ENCODE measurements around the gene CBX1. TPM values are rescaled to one million over a fixed set of nuclear protein-coding genes. Genes with fewer than 3 reads are reported as not detected.

CBX1 gene
- total and polyA plus RNA-seq, 2 donors (not counting 3 experiments of a cell fraction or from before 2014, with no cell fraction given): 20.4 to 95.2 TPM

DNA sequence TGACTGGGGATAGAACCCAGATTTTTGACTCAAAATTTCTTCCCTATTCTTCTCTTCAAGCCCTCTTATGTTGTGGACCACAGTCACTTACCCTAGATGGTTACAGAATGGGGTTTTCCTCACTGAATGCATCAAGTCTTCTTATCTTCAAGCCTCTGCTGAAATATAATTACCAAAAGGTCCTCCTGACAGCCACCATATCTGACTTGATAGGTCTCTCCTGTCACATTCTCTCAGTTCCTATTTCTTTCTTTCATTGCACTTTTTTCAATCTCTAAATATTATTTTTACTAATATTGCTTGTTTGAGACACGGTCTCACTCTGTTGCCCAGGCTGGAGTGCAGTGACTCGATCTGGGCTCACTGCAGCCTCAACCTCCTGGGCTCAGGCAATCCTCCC is 62.6 kb downstream of the CBX1 start:
- Histone ChIP-seq H3K36me3 (ENCODE audit: control insufficient read depth in 2 of 2, extremely low read depth in 1 of 2, insufficient read depth in 2 of 2, low read length in 2 of 2) (no peaks in the 10 kb centered on the region), H3K9ac (replicated peaks; ENCODE audit: extremely low read depth, insufficient read depth, low read length) (no peak overlapping the region), H4K20me1 (replicated peaks; ENCODE audit: control insufficient read depth, extremely low read depth, insufficient read depth, low read length) (no peaks in the 10 kb centered on the region), H3K4me1 (ENCODE audit: control insufficient read depth, extremely low read depth, insufficient read depth, low read length) (peaks cover 7% of the 10 kb centered on the region), H3K4me2 (ENCODE audit: insufficient read depth, low read length) (no peak overlapping the region), H3K9me1 (replicated peaks; ENCODE audit: control insufficient read depth, extremely low read depth, insufficient read depth, low read length) (no peaks in the 10 kb centered on the region), H3K9me3 (replicated peaks; ENCODE audit: control insufficient read depth, insufficient read depth, low read length) (no peaks in the 10 kb centered on the region), H2AFZ (ENCODE audit: low read depth, low read length) (no peak overlapping the region), H3K4me3 (replicated peaks in 1 of 3; ENCODE audit: insufficient read depth in 1 of 3, low read depth in 1 of 3, low read length in 3 of 3) (no peak overlapping the region), H3K27me3 (ENCODE audit: control insufficient read depth in 2 of 2, insufficient read depth in 2 of 2, low read length in 2 of 2) (no peaks in the 10 kb centered on the region), H3K79me2 (ENCODE audit: control insufficient read depth, insufficient read depth, low read length) (no peaks in the 10 kb centered on the region), H3K27ac (ENCODE audit: insufficient read depth, low read depth, low read length) (no peak overlapping the region)
- POLR2A ChIA-PET: no interaction called here
- TF ChIP-seq JUN (IDR thresholded peaks at IDR 0.05; ENCODE audit: borderline replicate concordance, insufficient read depth, insufficient read length, low read depth): no peak
- TF ChIP-seq GATA2 (IDR thresholded peaks at IDR 0.05; ENCODE audit: insufficient read depth, insufficient read length, low read depth, low read length): no peak
- TF ChIP-seq FOS (IDR thresholded peaks at IDR 0.05; ENCODE audit: borderline replicate concordance, insufficient read depth, low read length): no peak
- no peak for TF ChIP-seq MYC (IDR thresholded peaks at IDR 0.05; ENCODE audit: low read depth, low read length)
- TF ChIP-seq EZH2 (IDR thresholded peaks at IDR 0.05; ENCODE audit: borderline replicate concordance, low read depth, low read length, severe bottlenecking): no peak
- BruUV-seq (replicated peaks): no TSS peak
- FAIRE-seq (no peak), DNase-seq (ENCODE audit: low read depth, low spot score) (no peak)
- intact Hi-C loops (cut with micrococcal nuclease): no loop called here
- CTCF ChIA-PET: interaction anchor here (0.9 kb wide), 1 partner anchor 12 kb away, joined by 3 read pairs; no protein-coding TSS in a partner anchor
- dilution Hi-C loops (cut with MboI; ENCODE audit: extremely low pct_ligation_motif_present, low sequenced_read_pairs): no loop called here

DNA sequence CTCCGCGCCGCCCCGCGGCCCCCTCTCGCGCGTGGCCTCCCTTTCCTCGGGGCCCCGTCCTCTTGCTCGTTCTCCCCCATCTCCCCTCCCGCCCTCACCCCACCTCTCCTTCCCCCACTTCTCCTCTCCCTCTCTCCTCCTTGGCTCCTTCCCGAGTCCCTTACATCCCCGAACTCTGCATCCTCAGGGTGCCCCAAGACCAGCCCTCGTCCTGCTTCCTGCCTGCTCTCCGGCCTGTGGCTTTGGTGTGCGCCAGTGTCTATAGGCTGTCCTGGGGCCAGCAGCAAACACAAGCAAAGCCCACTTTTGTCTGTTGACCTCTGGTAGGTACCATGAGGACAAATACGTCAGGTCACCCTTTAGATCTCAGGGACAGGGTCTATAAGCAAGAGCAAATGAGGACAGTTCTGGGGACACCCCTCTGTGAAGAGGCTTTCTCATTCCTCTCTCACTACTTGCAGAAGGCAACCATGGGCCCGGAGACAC is 63.4 kb downstream of the CBX1 start:
- no peaks in the 10 kb centered on the region for H3K27me3 ChIP-seq (ENCODE audit: control insufficient read depth in 2 of 2, insufficient read depth in 2 of 2, low read length in 2 of 2)
- intact Hi-C loops (cut with micrococcal nuclease) (loop anchor here (1.0 kb wide), 1 partner anchor 12 kb away; no protein-coding TSS in a partner anchor), dilution Hi-C loops (cut with MboI; ENCODE audit: extremely low pct_ligation_motif_present, low sequenced_read_pairs) (no loop called here)
- FAIRE-seq: no peak
- POLR2A ChIA-PET: interaction anchor here (1.7 kb wide), 1 partner anchor 11 kb away, joined by 4 read pairs; the partner anchor contains the start of gene NFE2L1
- H3K4me3 ChIP-seq (replicated peaks in 1 of 3; ENCODE audit: insufficient read depth in 1 of 3, low read depth in 1 of 3, low read length in 3 of 3): peak overlapping the region in 1 of 3 experiments; percentile 29
- H3K36me3 ChIP-seq (ENCODE audit: control insufficient read depth in 2 of 2, extremely low read depth in 1 of 2, insufficient read depth in 2 of 2, low read length in 2 of 2): no peaks in the 10 kb centered on the region
- peaks cover 7% of the 10 kb centered on the region for H3K4me1 ChIP-seq (ENCODE audit: control insufficient read depth, extremely low read depth, insufficient read depth, low read length)
- TF ChIP-seq GATA2 (IDR thresholded peaks at IDR 0.05; ENCODE audit: insufficient read depth, insufficient read length, low read depth, low read length) (no peak), FOS (IDR thresholded peaks at IDR 0.05; ENCODE audit: borderline replicate concordance, insufficient read depth, low read length) (no peak), JUN (IDR thresholded peaks at IDR 0.05; ENCODE audit: borderline replicate concordance, insufficient read depth, insufficient read length, low read depth) (no peak), MYC (IDR thresholded peaks at IDR 0.05; ENCODE audit: low read depth, low read length) (no peak), EZH2 (IDR thresholded peaks at IDR 0.05; ENCODE audit: borderline replicate concordance, low read depth, low read length, severe bottlenecking) (no peak), POLR2AphosphoS5 (IDR thresholded peaks at IDR 0.05; ENCODE audit: insufficient read depth, low read depth, low read length) (no peak)
- TF ChIP-seq, protein P1, sequence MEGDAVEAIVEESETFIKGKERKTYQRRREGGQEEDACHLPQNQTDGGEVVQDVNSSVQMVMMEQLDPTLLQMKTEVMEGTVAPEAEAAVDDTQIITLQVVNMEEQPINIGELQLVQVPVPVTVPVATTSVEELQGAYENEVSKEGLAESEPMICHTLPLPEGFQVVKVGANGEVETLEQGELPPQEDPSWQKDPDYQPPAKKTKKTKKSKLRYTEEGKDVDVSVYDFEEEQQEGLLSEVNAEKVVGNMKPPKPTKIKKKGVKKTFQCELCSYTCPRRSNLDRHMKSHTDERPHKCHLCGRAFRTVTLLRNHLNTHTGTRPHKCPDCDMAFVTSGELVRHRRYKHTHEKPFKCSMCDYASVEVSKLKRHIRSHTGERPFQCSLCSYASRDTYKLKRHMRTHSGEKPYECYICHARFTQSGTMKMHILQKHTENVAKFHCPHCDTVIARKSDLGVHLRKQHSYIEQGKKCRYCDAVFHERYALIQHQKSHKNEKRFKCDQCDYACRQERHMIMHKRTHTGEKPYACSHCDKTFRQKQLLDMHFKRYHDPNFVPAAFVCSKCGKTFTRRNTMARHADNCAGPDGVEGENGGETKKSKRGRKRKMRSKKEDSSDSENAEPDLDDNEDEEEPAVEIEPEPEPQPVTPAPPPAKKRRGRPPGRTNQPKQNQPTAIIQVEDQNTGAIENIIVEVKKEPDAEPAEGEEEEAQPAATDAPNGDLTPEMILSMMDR (IDR thresholded peaks at IDR 0.05; ENCODE audit: extremely low read depth in 1 of 2, insufficient read depth in 1 of 2, low read depth in 1 of 2, low read length in 2 of 2): no peak
- no peaks in the 10 kb centered on the region for H3K79me2 ChIP-seq (ENCODE audit: control insufficient read depth, insufficient read depth, low read length)
- BruUV-seq (replicated peaks): no TSS peak
- H3K9me1 ChIP-seq (replicated peaks; ENCODE audit: control insufficient read depth, extremely low read depth, insufficient read depth, low read length): no peaks in the 10 kb centered on the region
- no peak overlapping the region for H3K4me2 ChIP-seq (ENCODE audit: insufficient read depth, low read length)
- peak; percentile 13 for DNase-seq (ENCODE audit: low read depth, low spot score)
- H3K27ac ChIP-seq (ENCODE audit: insufficient read depth, low read depth, low read length): no peak overlapping the region
- H4K20me1 ChIP-seq (replicated peaks; ENCODE audit: control insufficient read depth, extremely low read depth, insufficient read depth, low read length): no peaks in the 10 kb centered on the region
- no peaks in the 10 kb centered on the region for H3K9me3 ChIP-seq (replicated peaks; ENCODE audit: control insufficient read depth, insufficient read depth, low read length)
- CTCF ChIA-PET: interaction anchor here (0.9 to 2.5 kb wide), 2 partner anchors 12 to 30 kb away, joined by 3 to 10 read pairs; no protein-coding TSS in a partner anchor
- H3K9ac ChIP-seq (replicated peaks; ENCODE audit: extremely low read depth, insufficient read depth, low read length): no peak overlapping the region
- peak overlapping the region; percentile 63 for H2AFZ ChIP-seq (ENCODE audit: low read depth, low read length)
